ENCODE data around the gene APOF. TPM values are rescaled to one million over a fixed set of nuclear protein-coding genes. Genes with fewer than 3 reads are reported as not detected.
A peak's percentile ranks its signal among the peaks of the same experiment; 100 is the strongest.
"Not testable (repeated sequence)": the region's sequence is repeated elsewhere in the genome, so short reads cannot be mapped to it uniquely, and the experiment has no call there.

The APOF gene
- total RNA-seq, 1 donor from 2014 or later: not detected

GRCh38 chr12:56374726-56375597 lies 12.3 kb upstream of the APOF start:
- no peak for DNase-seq (ENCODE audit: extremely low read depth, low read depth, low spot score)

GRCh38 chr12:56373515-56373914 lies 10.9 kb upstream of the APOF start:
- DNase-seq (ENCODE audit: extremely low read depth, low read depth, low spot score): no peak

GRCh38 chr12:56366948-56367347 lies 4.3 kb upstream of the APOF start:
- no peak for DNase-seq (ENCODE audit: extremely low read depth, low read depth, low spot score)

- DNase-seq (ENCODE audit: extremely low read depth, low read depth, low spot score): no peak
Measured at GRCh38 chr12:56361487-56362129, 1.0 kb downstream of the APOF start.

- DNase-seq (ENCODE audit: extremely low read depth, low read depth, low spot score): peak; percentile 100
Measured at GRCh38 chr12:56359851-56360767, 2.5 kb downstream of the APOF start, which contains the start of gene STAT2. TSS of gene STAT2 (minus strand) at chr12:56360107. CDS start at chr12:56356571, 3,536 bp downstream.

- no peak for DNase-seq (ENCODE audit: extremely low read depth, low read depth, low spot score)
Measured at GRCh38 chr12:56358836-56359532, 3.7 kb downstream of the APOF start.

- no peak for DNase-seq (ENCODE audit: extremely low read depth, low read depth, low spot score)
Measured at GRCh38 chr12:56351325-56351724, 11.3 kb downstream of the APOF start.

- DNase-seq (ENCODE audit: extremely low read depth, low read depth, low spot score): no peak
Measured at GRCh38 chr12:56350662-56351061, 12.0 kb downstream of the APOF start.

GRCh38 chr12:56348776-56349175 lies 13.9 kb downstream of the APOF start:
- no peak for DNase-seq (ENCODE audit: extremely low read depth, low read depth, low spot score)

- DNase-seq (ENCODE audit: extremely low read depth, low read depth, low spot score): not testable (repeated sequence)
Measured at GRCh38 chr12:56347255-56347654, 15.4 kb downstream of the APOF start.

- DNase-seq (ENCODE audit: extremely low read depth, low read depth, low spot score): no peak
Measured at GRCh38 chr12:56346675-56347074, 16.0 kb downstream of the APOF start.

- DNase-seq (ENCODE audit: extremely low read depth, low read depth, low spot score): not testable (repeated sequence)
Measured at GRCh38 chr12:56342290-56342689, 20.4 kb downstream of the APOF start.

- no peak for DNase-seq (ENCODE audit: extremely low read depth, low read depth, low spot score)
Measured at GRCh38 chr12:56341616-56342015, 21.0 kb downstream of the APOF start.

GRCh38 chr12:56339158-56339422 lies 23.6 kb downstream of the APOF start:
- DNase-seq (ENCODE audit: extremely low read depth, low read depth, low spot score): no peak

GRCh38 chr12:56338308-56339157 lies 24.1 kb downstream of the APOF start, which contains the start of gene IL23A:
TSS of gene IL23A (plus strand) at chr12:56338884. CDS start at chr12:56339045, 161 bp downstream.
- DNase-seq (ENCODE audit: extremely low read depth, low read depth, low spot score): no peak

- DNase-seq (ENCODE audit: extremely low read depth, low read depth, low spot score): no peak
Measured at GRCh38 chr12:56337753-56338251, 24.9 kb downstream of the APOF start.

GRCh38 chr12:56336361-56337167 lies 26.1 kb downstream of the APOF start:
- no peak for DNase-seq (ENCODE audit: extremely low read depth, low read depth, low spot score)

GRCh38 chr12:56335527-56335926 lies 27.1 kb downstream of the APOF start:
- DNase-seq (ENCODE audit: extremely low read depth, low read depth, low spot score): not testable (repeated sequence)

GRCh38 chr12:56334490-56334793 lies 28.2 kb downstream of the APOF start:
- DNase-seq (ENCODE audit: extremely low read depth, low read depth, low spot score): no peak
